Coronary artery (tissue), 2 donors: ENCODE results near the gene CDH4.
"Not testable (repeated sequence)": the region's sequence is repeated elsewhere in the genome, so short reads cannot be mapped to it uniquely, and the experiment has no call there.

Source experiments
- DNase-seq: peaks from one replicate; pipeline ENCODE4 v3.0.0-alpha.2; 2017; ENCODE audit warnings: low spot score
- H3K27ac ChIP-seq, 2 donors: fragments of 200-600 bp; sonication (generic); one replicate each; pipeline ENCODE4 v1.5.1; 2016 to 2019
- H3K4me3 ChIP-seq: fragments of 200-600 bp; sonication (generic); 2 replicates; pipeline ENCODE4 v1.5.1; 2016; ENCODE audit warnings: mild to moderate bottlenecking, moderate library complexity
- TF ChIP-seq, protein P1 (sequence below): fragments of 200-600 bp; sonication (generic); IDR thresholded peaks from one replicate; pipeline ENCODE4 v1.5.1; 2019; ENCODE audit warnings: antibody characterized with exemption

CDH4 gene

DNA sequence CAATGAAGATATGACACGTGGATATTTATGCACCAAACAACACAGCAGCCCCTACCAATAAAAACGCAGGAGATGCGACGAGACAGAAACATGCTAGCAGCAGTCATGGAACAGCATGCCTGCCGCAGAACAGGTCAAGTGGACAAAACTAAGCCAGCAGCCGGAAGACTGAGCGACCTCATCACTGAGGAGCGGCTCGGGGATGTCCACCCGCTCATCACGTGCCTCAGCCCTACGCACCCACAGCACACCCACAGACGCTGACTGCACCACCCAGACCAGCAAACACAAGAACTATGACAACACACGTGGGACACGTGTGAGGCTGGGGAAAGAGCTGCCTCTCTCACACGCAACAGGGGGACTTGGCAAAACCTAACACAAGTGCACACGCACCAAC lies 731.9 kb downstream of the CDH4 start:
- H3K4me3 ChIP-seq, result no peak overlapping the region
- H3K27ac ChIP-seq, result no peak overlapping the region
- DNase-seq, result no peak
- TF ChIP-seq, protein P1, sequence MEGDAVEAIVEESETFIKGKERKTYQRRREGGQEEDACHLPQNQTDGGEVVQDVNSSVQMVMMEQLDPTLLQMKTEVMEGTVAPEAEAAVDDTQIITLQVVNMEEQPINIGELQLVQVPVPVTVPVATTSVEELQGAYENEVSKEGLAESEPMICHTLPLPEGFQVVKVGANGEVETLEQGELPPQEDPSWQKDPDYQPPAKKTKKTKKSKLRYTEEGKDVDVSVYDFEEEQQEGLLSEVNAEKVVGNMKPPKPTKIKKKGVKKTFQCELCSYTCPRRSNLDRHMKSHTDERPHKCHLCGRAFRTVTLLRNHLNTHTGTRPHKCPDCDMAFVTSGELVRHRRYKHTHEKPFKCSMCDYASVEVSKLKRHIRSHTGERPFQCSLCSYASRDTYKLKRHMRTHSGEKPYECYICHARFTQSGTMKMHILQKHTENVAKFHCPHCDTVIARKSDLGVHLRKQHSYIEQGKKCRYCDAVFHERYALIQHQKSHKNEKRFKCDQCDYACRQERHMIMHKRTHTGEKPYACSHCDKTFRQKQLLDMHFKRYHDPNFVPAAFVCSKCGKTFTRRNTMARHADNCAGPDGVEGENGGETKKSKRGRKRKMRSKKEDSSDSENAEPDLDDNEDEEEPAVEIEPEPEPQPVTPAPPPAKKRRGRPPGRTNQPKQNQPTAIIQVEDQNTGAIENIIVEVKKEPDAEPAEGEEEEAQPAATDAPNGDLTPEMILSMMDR, result no peak

DNA sequence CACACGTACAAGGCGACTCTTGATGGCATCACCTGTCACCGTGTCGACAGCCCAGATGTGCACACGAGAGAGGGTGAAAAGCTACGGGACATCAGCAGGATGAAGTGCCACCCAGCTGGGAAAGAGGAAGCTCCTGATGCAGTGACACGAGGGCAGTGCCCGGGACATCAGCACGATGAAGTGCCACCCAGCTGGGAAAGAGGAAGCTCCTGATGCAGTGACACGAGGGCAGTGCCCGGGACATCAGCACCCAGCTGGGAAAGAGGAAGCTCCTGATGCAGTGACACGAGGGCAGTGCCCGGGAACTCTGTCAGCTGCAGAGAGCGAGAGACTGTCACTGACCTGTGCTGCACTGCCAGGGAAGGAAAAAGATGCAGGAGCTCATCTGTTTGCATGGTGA lies 732.4 kb downstream of the CDH4 start:
- H3K27ac ChIP-seq, DNase-seq, H3K4me3 ChIP-seq: not testable (repeated sequence)

DNA sequence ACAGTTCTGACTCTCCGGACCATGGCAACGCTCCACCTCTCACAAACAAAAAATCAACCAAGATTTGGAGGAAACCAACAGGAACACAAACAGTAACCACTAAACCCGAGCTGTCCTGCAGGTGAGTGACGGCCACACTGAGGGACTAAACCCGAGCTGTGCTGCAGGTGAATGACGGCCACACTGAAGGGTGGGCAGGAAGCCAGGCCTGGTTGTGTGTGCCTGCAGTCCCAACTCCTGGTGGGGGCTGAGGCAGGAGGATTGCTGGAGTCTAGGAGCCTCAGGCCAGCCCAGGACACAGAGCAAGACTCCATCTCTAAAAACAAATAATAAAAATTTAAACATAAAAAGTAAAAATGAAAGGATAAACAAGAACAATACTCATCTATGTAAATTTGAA lies 733.0 kb downstream of the CDH4 start:
- Histone ChIP-seq H3K4me3 (no peak overlapping the region), H3K27ac (no peak overlapping the region)
- TF ChIP-seq, protein P1, result no peak
- DNase-seq, result no peak

DNA sequence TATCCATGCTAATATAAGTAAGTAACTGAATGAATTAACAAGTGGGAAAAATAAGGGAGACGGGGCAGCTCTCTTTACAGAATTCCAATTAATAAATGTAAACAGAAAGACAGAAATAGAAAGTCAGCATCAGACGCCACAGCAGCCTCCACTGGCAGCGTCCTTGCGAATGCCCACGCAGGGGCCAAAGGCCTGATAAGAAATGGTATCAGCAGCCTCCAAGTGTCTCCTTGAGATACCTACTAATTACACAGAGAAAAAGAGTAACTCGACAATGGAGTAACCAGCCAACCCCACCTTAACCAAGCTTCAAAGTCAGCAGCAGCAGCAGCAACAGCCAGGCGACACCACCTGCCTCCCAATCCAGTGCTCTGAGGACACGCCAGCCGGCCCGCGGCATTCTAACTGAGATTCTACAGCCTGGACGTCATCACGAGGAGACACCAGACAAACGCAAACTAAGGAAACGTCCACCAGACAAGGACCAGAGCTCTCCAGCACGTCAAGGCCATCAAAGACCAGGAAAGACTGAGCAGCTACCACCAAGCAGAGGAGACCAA lies 734.8 kb downstream of the CDH4 start:
- DNase-seq, result no peak
- Histone ChIP-seq H3K4me3 (no peak overlapping the region), H3K27ac (no peak overlapping the region)
- TF ChIP-seq, protein P1, result no peak

DNA sequence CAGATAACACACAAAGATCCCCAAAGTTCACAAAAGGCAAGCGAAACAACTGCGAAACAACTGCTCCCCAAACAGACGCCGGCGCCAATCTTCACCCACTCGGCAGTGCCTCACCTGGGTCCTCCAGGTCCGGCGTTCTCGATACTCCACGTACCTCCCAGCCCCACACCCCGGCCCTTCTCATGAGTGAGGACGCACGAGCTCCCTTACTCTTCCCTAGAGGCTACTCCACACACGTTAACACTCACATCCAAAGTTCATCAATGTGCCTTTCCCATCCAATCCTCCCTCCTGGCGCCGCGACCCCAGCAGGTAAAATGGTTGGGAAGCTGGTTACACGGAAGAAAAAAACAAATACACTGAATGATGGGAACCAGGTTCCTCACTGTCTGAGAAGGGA lies 736.6 kb downstream of the CDH4 start:
- Histone ChIP-seq H3K27ac (no peak overlapping the region), H3K4me3 (no peak overlapping the region)
- TF ChIP-seq, protein P1, result no peak
- no peak for DNase-seq

DNA sequence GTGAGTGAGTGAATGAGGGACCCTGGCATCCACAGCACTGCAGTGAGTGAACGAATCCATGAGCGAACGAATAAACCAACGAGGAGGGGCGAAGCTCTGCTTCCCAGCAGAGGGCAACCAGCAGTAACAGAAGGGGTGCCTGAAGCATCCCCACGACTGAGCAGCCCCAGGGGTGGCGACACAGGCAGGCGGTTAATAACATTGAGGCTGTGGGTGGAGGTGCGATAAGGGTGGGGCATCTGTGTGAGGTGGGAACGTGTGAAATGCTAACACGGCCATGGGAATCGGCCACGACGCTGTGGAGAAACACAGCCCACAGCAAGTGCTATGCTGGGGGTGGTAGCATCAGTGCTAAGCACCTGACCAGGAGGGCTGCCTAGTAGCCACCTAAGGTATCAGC lies 737.7 kb downstream of the CDH4 start:
- no peak for DNase-seq
- TF ChIP-seq, protein P1, result no peak
- H3K4me3 ChIP-seq, result no peak overlapping the region
- no peak overlapping the region for H3K27ac ChIP-seq
